IMR-90 (cell line): ENCODE results near the gene P2RY14.

ENCODE experiments used
- CHD1 ChIP-seq: IDR thresholded peaks from 2 replicates; pipeline ENCODE4 v1.6.1; 2012; ENCODE audit warnings: low read depth, low read length, improper control_type of control experiment
- MAZ ChIP-seq: IDR thresholded peaks from 2 replicates; pipeline ENCODE4 v1.6.1; 2012; ENCODE audit warnings: low read depth, mild to moderate bottlenecking, low read length, improper control_type of control experiment, moderate library complexity, borderline replicate concordance
- MXI1 ChIP-seq: IDR thresholded peaks from 2 replicates; pipeline ENCODE4 v1.6.1; 2012; ENCODE audit warnings: low read depth, mild to moderate bottlenecking, low read length, moderate library complexity, borderline replicate concordance
- NFE2L2 ChIP-seq: fragments of 150-350 bp; IDR thresholded peaks from 2 replicates; pipeline ENCODE4 v1.6.1; 2016; ENCODE audit warnings: low read depth, mild to moderate bottlenecking, low read length
- POLR2A ChIP-seq: IDR thresholded peaks from 2 replicates; pipeline ENCODE4 v1.6.1; 2012; ENCODE audit warnings: mild to moderate bottlenecking, low read depth, low read length
- RAD21 ChIP-seq: IDR thresholded peaks from 2 replicates; pipeline ENCODE4 v1.6.1; 2012; ENCODE audit warnings: low read length, improper control_type of control experiment
- TF ChIP-seq, protein P1 (sequence below): conservative IDR thresholded peaks from 2 replicates; pipeline ENCODE4 v1.5.1; 2012; ENCODE audit warnings: mild to moderate bottlenecking, low read depth, low read length, improper control_type of control experiment
- TF ChIP-seq, protein P2 (sequence below): fragments of 150-350 bp; IDR thresholded peaks from 2 replicates; pipeline ENCODE4 v1.6.1; 2016; ENCODE audit warnings: low read depth, mild to moderate bottlenecking, low read length, moderate library complexity, borderline replicate concordance
- TF ChIP-seq, protein P3 (sequence below): fragments of 150-350 bp; IDR thresholded peaks from 2 replicates; pipeline ENCODE4 v1.6.1; 2017; ENCODE audit warnings: mild to moderate bottlenecking, antibody characterized with exemption, low read length, low read depth

GRCh38 chr3:151219056-151219455, 59.3 kb downstream of the P2RY14 start:
- TF ChIP-seq, protein P1, sequence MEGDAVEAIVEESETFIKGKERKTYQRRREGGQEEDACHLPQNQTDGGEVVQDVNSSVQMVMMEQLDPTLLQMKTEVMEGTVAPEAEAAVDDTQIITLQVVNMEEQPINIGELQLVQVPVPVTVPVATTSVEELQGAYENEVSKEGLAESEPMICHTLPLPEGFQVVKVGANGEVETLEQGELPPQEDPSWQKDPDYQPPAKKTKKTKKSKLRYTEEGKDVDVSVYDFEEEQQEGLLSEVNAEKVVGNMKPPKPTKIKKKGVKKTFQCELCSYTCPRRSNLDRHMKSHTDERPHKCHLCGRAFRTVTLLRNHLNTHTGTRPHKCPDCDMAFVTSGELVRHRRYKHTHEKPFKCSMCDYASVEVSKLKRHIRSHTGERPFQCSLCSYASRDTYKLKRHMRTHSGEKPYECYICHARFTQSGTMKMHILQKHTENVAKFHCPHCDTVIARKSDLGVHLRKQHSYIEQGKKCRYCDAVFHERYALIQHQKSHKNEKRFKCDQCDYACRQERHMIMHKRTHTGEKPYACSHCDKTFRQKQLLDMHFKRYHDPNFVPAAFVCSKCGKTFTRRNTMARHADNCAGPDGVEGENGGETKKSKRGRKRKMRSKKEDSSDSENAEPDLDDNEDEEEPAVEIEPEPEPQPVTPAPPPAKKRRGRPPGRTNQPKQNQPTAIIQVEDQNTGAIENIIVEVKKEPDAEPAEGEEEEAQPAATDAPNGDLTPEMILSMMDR, result no peak
- TF ChIP-seq MAZ (no peak), POLR2A (no peak), MXI1 (no peak), NFE2L2 (no peak), RAD21 (no peak), CHD1 (no peak)
- TF ChIP-seq, protein P2, sequence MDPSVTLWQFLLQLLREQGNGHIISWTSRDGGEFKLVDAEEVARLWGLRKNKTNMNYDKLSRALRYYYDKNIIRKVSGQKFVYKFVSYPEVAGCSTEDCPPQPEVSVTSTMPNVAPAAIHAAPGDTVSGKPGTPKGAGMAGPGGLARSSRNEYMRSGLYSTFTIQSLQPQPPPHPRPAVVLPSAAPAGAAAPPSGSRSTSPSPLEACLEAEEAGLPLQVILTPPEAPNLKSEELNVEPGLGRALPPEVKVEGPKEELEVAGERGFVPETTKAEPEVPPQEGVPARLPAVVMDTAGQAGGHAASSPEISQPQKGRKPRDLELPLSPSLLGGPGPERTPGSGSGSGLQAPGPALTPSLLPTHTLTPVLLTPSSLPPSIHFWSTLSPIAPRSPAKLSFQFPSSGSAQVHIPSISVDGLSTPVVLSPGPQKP, result no peak
- TF ChIP-seq, protein P3, sequence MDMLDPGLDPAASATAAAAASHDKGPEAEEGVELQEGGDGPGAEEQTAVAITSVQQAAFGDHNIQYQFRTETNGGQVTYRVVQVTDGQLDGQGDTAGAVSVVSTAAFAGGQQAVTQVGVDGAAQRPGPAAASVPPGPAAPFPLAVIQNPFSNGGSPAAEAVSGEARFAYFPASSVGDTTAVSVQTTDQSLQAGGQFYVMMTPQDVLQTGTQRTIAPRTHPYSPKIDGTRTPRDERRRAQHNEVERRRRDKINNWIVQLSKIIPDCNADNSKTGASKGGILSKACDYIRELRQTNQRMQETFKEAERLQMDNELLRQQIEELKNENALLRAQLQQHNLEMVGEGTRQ, result no peak
